ENCODE data around the gene PSMA1. TPM values are rescaled to one million over a fixed set of nuclear protein-coding genes. Genes with fewer than 3 reads are reported as not detected.

Gene PSMA1
- total and polyA plus RNA-seq, 2 of the 8 experiments (the other 6 are each of a cell fraction or from before 2014, with no cell fraction given) = 148 to 159 TPM

DNA sequence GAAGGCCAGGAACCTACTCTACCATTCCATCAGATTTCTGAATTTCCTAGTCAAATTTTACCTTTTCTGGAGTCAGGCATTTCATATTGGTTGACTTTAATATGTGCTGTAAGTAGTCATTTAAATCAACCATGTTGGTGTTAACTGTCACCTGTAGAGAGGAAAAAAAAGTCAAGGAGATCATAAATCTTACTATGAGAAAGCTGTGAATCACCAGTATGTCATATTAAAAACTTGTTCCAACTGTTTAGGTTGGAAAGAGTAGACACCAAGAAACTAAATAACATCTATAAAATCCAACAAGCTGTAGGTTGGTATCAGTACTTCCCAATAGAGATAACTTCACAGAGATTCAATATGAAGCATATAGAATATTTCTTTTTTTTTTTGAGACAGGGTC, 60.0 kb downstream of the PSMA1 start:
- ChIA-PET POLR2A (ENCODE audit: partially characterized antibody) (interaction anchor here (0.5 to 1.3 kb wide), 3 partner anchors 14 to 40 kb away, joined by 3 read pairs; no protein-coding TSS in a partner anchor), CTCF (ENCODE audit: partially characterized antibody) (interaction anchor here (0.8 to 2.3 kb wide), 3 partner anchors 25 to 170 kb away, joined by 3 to 9 read pairs (median 4); no protein-coding TSS in a partner anchor)
- Histone ChIP-seq H3K18ac (ENCODE audit: extremely low read depth, low read length) (no peak overlapping the region), H3K14ac (ENCODE audit: insufficient read length) (no peak overlapping the region), H2BK20ac (ENCODE audit: low read length) (no peak overlapping the region), H2BK12ac (ENCODE audit: low read depth, low read length) (no peak overlapping the region), H3K9ac (replicated peaks in 1 of 4; ENCODE audit: extremely low read depth in 1 of 4, low read depth in 3 of 4, low read length in 3 of 4) (no peak overlapping the region), H2BK5ac (ENCODE audit: low read depth, low read length) (no peak overlapping the region), H3K4me2 (ENCODE audit: insufficient read depth in 1 of 2, low read depth in 2 of 2, low read length in 2 of 2) (no peak overlapping the region), H3K27ac (ENCODE audit: low read depth, low read length) (no peak overlapping the region), H2AK5ac (ENCODE audit: low read depth, low read length) (no peak overlapping the region), H4K8ac (ENCODE audit: extremely low read depth, insufficient read depth, low read length) (no peak overlapping the region), H2AFZ (ENCODE audit: low read length) (no peak overlapping the region), H3K79me2 (ENCODE audit: control insufficient read depth in 1 of 2, insufficient read depth in 2 of 2, low read length in 2 of 2) (no peaks in the 10 kb centered on the region), H4K91ac (replicated peaks; ENCODE audit: insufficient read length, low read length) (no peak overlapping the region), H3K36me3 (ENCODE audit: control insufficient read depth in 2 of 4, insufficient read depth in 4 of 4, low read length in 3 of 4) (peaks cover 11 to 63% (median 39%) of the 10 kb centered on the region in 4 experiments), H4K5ac (ENCODE audit: insufficient read length, low read depth, low read length) (no peak overlapping the region), H3K4ac (replicated peaks; ENCODE audit: insufficient read length, low read depth, low read length) (no peak overlapping the region), H3K9me3 (ENCODE audit: insufficient read depth in 2 of 2, low read depth in 1 of 2, low read length in 1 of 2) (no peaks in the 10 kb centered on the region), H3K23ac (ENCODE audit: insufficient read length) (no peak overlapping the region), H2BK120ac (replicated peaks; ENCODE audit: low read depth, low read length) (no peak overlapping the region), H3K4me1 (replicated peaks in 1 of 4; ENCODE audit: control insufficient read depth in 3 of 4, insufficient read depth in 4 of 4, low read length in 3 of 4) (no peaks in the 10 kb centered on the region), H3K79me1 (ENCODE audit: low read depth, low read length) (no peaks in the 10 kb centered on the region), H2BK15ac (ENCODE audit: low read length) (no peak overlapping the region), H3K27me3 (replicated peaks in 1 of 4; ENCODE audit: control insufficient read depth in 3 of 4, extremely low read depth in 1 of 4, insufficient read depth in 3 of 4, low read length in 3 of 4) (no peaks in the 10 kb centered on the region), H3K23me2 (ENCODE audit: low read depth, low read length) (no peaks in the 10 kb centered on the region), H3K4me3 (ENCODE audit: extremely low read depth in 1 of 4, insufficient read depth in 2 of 4, low read depth in 3 of 4, low read length in 4 of 4) (no peak overlapping the region), H3K56ac (replicated peaks; ENCODE audit: insufficient read length, low read depth, low read length) (no peak overlapping the region), H4K20me1 (replicated peaks in 1 of 2; ENCODE audit: control insufficient read depth in 1 of 2, insufficient read depth in 2 of 2, low read length in 2 of 2) (peaks cover 0 to 1% of the 10 kb centered on the region in 2 experiments)
- TF ChIP-seq SUZ12 (IDR thresholded peaks at IDR 0.05; ENCODE audit: low read length) (no peak), GABPA (IDR thresholded peaks at IDR 0.05; ENCODE audit: borderline replicate concordance, insufficient read depth, low read length) (no peak), RXRA (IDR thresholded peaks at IDR 0.05; ENCODE audit: insufficient read depth, low read depth, low read length) (no peak), RFX5 (IDR thresholded peaks at IDR 0.05; ENCODE audit: borderline replicate concordance, low read depth, low read length) (no peak), KDM5A (IDR thresholded peaks at IDR 0.05; ENCODE audit: low read length) (no peak), SIN3A (conservative IDR thresholded peaks at IDR 0.05 in 1 of 2, IDR thresholded peaks at IDR 0.05 in 1 of 2; ENCODE audit: low read depth in 1 of 2, low read length in 2 of 2) (no peak), TBP (IDR thresholded peaks at IDR 0.05; ENCODE audit: low read depth, low read length) (no peak), EP300 (IDR thresholded peaks at IDR 0.05; ENCODE audit: borderline replicate concordance in 1 of 2, low read depth in 2 of 2, low read length in 2 of 2) (no peak)
- FAIRE-seq (no peak), DNase-seq (ENCODE audit: low read depth in 1 of 2, low spot score in 2 of 2) (no peak)

All from H1 (cell line).